ENCODE data around the gene ZFYVE28.

Gene ZFYVE28

DNA sequence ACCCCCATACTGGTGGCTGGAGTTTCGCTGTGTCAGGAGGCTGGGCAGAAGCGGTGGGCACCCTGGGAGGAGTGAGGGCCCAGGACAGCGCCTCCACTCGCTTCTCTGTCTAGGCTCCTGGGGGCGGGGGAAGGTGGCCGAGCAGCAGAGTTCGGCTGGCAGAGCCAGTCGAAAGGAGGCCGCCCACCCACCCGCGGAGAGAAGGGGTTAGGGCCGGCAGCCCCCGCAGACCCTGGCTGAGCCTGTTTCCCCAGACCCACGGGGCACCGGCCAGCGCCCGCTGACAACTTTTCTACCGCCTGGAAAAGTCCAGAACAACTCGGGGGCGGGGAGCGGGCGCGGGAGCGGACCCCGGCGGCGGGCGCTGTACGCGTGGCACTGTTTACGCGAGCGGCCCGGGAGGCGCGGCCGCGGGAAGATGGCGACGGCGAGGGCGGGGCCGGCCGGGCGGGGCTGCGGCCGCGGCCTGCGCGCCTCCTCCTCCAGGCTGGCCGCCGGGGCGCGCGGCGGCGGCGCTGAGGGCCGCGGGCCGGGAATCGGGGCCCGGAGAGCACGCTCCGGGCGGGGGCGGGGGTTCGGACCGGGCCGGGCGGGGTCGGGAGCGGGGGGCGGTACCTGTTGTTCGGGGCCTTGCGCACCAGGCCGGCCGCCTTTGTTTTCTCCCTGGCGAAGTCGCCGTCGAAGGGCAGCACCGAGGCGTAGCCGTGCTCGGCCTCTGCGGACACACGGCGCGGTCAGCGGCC, 157.2 kb downstream of the ZFYVE28 start:
- DNase-seq (ENCODE audit: low read depth in 2 of 2) = peak in 1 of 2 donors; percentile 46

DNA sequence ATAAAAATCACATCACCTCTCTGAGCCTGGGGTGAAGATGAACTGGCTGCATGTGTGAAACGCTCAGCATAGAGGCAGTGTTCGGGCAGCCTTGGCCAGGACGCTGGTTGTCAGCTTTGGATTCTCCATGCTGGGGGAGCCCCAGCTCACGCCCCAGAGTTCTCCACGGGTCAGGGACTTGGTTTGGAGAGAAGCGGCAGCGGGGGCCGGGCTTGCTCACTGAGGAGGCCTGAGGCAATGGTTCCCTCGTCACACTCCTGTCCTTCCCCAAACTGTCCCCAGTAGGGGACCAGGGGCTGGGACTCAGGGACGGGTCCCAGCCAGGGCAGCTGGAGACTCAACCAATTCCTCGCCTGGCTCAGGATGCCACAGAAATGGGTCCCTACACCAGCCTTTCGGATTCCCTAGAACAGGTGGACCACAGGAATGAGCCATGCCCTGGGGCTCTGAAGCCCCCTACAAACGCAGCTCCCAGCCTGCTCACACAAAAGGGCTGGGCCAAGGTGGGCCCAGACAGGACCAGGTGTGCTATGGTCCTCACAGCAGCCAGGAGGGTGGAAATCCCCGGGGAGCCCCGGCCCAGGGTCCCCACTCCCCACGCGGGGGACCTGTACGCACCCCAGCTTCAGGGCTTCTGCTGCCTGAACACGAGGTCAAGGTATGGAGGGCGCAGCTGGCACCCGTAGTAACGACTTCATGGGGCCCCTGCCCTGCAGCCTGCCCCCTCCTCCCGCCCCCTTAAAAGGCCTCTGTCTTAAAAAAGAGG, 157.9 kb downstream of the ZFYVE28 start:
- DNase-seq (ENCODE audit: low read depth in 2 of 2) = no peak

- DNase-seq (ENCODE audit: low read depth in 2 of 2) = no peak
Observed at GRCh38 chr4:2259541-2260343, 158.7 kb downstream of the ZFYVE28 start.

DNA sequence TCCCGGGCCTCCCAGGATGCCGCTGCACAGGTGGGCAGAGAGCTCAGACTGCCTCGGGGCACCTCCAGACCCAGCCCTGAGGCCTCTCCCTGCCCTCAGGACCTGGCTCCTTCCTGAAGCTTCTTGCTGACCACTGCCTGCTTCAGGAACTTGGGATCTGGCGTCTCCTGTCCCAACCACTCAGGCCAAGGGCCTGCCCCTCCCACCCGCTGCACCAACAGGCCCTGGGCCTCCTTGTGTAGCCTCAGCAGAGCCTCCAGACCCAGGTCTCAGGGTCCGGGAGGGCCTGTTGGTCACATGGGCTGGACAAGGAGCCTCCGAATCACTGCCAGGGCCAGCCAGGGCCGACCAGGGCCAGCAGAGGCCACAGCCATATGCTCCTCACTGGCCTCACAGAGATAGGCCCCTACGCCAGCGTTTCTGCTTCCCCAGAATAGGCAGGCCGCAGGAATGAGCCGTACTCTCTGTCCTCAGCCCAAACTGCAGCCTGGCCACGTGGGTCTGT, 159.4 kb downstream of the ZFYVE28 start:
- DNase-seq (ENCODE audit: low read depth in 2 of 2) = no peak

DNA sequence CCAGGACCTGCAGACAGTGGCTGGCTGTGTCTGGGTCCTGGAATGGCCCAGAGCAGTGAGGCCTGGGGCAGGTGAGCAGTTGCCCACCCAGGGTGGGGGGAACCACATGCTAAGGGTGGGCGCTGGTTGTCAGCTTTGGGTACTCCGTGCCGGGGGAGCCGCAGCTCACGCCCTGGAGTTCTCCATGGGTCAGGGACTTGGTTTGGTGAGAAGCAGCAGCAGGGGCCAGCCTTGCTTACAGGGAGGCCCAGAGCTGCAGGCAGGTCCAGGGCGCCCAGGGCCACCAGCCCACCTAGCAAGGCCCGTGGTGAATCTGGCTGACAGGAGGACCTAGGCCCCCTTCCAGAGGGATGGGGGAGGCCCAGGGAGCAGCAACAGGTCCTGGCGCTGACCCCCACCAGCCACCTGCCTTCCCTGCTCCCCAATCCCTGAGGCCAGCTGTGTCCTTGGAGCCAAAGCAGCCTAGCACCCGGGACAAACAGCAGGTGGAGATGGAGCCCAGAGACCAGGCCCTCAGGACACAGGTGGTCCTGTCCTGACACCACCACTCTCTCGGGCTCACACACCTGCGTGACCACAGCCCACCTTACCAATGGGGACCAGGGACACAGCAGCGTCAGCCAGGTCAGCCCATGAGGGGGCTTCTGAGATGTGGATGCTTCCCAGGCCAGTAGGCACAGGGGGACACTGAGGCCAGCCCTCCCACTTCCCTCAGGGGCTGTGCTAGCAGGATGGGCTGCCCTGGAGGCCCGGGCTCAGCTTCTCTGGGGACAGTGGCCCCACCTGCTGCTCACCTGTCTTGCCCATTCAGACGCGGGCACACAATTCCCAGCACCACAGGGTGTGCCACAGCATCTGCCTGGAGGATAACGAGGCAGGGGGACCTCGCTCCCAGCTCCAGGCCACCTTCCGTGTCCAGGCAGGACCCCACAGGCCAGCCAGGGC, 160.1 kb downstream of the ZFYVE28 start:
- no peak for DNase-seq (ENCODE audit: low read depth in 2 of 2)

DNA sequence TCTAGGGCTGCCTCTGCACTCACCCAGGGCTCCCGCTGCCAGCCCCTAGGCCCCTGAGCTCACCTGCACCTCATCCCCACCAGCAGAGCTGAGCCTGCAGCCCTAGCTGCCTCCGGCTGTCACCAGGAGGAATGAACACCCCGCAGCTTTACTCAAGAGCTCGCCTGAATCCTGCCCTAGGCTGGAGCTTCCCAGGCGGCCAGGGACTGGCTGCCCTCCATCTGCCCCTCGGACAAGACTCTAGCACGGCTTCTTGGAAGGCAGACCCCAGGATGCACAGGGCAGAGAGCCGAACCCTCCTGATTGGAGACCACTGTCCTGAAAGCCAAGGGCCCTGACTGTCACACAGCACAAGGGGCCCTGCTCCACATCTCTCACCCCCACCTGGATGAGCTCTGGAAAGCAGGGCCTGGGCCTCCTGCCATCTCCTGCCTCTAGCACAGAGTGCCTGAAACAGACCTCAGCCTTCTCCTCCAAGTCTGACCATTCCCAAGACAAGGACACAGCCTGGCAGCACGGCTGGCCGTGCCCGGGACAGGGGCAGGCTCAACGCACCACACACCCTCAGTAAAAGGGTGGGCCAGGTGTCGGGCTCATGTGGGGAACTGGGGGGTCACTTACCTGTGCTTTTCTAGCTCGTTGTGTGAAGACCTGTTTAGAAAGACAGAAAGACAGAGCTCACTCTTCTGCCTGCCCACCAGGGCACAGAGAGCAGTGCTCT, 160.9 kb downstream of the ZFYVE28 start:
- no peak for DNase-seq (ENCODE audit: low read depth in 2 of 2)

GRCh38 chr4:2256781-2257191, 161.7 kb downstream of the ZFYVE28 start:
- DNase-seq (ENCODE audit: low read depth in 2 of 2) = no peak

- no peak for DNase-seq (ENCODE audit: low read depth in 2 of 2)
Observed at GRCh38 chr4:2256156-2256731, 162.2 kb downstream of the ZFYVE28 start.

- no peak for DNase-seq (ENCODE audit: low read depth in 2 of 2)
Observed at GRCh38 chr4:2255501-2256155, 162.8 kb downstream of the ZFYVE28 start.

DNA sequence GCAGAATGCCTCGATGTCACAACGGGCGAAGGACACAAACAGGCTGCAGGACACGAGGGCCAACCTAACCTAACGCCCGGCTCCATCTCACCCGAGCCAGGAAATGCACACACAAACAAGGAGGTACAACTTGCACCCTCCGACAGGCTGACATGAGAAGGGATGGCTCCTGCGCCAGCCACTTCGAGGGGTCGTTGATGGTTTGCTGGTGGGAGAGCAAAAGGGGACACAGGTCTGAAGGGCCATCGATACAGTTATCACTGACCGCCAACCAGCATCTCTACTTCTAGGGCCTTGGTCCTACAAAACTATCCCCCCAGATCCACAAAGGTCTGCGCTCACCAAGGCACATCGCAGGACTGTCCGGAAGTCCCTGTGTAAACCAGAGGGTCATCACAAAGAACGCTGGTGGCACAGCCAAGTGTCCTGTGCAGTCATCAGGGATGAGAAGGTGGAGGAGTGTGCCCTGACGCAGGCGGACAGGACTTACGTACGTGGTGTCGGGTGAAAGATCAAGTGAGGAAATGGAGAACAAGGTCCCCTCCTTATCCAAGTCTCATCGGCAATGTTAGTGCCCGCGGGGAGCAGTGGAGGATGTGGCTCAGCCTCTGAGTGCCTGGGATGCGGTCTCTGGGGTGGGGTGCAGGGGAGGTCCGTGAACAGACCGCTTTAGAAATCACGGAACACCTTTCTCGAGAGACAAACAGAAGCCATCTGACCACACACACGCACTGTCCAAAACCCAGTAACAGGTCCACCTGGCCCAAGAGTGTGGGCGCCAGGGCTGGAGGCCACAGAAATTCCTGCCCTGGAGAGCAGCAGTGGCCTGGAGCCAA, 163.6 kb downstream of the ZFYVE28 start:
- DNase-seq (ENCODE audit: low read depth in 2 of 2) = no peak

- DNase-seq (ENCODE audit: low read depth in 2 of 2) = no peak
Observed at GRCh38 chr4:2253160-2254084, 165.0 kb downstream of the ZFYVE28 start.

- no peak for DNase-seq (ENCODE audit: low read depth in 2 of 2)
Observed at GRCh38 chr4:2252530-2253091, 165.8 kb downstream of the ZFYVE28 start.

DNA sequence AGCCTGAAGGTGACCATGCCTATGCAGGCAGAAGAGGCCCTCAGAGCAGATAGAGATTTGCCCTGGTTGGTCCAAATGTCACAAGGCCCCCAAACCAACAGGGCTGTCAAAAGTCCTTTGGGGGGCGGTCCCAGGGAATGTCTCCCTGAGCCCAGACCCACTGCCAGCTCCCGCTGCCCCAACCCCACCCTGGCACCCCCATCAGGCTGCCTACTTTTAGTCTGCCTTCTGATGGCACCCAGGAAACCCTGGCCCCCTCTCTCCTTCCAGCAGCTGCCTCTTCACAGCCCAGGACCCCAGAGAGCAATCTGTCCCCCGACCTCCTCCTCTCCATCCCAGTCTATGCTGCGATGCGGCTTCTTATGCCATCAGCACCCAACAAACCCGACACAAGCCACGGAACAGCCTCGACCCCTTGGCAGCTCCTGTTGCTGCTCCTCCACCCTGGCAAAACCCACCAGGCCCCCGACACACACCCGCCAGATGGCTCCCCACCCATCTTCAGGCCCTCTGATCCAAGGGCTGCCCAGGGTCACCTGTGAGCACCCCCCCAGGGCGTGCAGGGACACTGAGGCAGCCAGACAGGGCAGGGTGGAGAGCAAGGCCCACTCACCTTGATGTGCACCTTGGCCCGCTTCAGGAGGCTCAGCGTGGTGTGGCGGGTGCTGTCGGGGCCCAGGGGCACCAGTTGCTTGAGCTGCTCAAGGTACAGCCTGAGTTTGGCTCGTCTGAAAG, 166.5 kb downstream of the ZFYVE28 start:
- DNase-seq (ENCODE audit: low read depth in 2 of 2) = no peak

- no peak for DNase-seq (ENCODE audit: low read depth in 2 of 2)
Observed at GRCh38 chr4:2251073-2251794, 167.2 kb downstream of the ZFYVE28 start.

GRCh38 chr4:2250357-2251072, 167.9 kb downstream of the ZFYVE28 start:
- DNase-seq (ENCODE audit: low read depth in 2 of 2) = no peak
